ENCODE data around the gene NDUFC1.

NDUFC1 gene

DNA sequence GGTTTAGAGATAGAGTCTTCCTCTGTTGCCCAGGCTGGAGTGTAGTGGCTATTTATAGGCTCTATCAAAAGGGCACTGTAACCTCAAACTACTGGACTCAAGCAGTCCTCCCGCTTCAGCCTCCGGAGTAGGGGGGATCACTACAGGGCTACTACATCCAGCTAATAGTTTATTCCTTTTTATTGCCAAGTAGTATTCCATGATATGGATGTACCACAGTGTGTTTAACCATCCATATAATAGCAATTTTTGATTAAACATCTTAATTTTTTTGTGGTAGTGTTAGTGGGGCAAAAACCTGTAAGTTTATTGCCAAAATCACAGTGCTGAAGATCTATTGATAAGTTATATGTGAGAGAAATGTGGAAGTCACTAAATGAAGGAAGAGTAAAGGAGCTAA is 2.6 kb upstream of the NDUFC1 start:
- TF ChIP-seq POLR2AphosphoS5 (IDR thresholded peaks at IDR 0.05; ENCODE audit: low read depth, low read length) = no peak
- TF ChIP-seq, protein P1, sequence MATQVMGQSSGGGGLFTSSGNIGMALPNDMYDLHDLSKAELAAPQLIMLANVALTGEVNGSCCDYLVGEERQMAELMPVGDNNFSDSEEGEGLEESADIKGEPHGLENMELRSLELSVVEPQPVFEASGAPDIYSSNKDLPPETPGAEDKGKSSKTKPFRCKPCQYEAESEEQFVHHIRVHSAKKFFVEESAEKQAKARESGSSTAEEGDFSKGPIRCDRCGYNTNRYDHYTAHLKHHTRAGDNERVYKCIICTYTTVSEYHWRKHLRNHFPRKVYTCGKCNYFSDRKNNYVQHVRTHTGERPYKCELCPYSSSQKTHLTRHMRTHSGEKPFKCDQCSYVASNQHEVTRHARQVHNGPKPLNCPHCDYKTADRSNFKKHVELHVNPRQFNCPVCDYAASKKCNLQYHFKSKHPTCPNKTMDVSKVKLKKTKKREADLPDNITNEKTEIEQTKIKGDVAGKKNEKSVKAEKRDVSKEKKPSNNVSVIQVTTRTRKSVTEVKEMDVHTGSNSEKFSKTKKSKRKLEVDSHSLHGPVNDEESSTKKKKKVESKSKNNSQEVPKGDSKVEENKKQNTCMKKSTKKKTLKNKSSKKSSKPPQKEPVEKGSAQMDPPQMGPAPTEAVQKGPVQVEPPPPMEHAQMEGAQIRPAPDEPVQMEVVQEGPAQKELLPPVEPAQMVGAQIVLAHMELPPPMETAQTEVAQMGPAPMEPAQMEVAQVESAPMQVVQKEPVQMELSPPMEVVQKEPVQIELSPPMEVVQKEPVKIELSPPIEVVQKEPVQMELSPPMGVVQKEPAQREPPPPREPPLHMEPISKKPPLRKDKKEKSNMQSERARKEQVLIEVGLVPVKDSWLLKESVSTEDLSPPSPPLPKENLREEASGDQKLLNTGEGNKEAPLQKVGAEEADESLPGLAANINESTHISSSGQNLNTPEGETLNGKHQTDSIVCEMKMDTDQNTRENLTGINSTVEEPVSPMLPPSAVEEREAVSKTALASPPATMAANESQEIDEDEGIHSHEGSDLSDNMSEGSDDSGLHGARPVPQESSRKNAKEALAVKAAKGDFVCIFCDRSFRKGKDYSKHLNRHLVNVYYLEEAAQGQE (IDR thresholded peaks at IDR 0.05; ENCODE audit: insufficient read depth in 1 of 2, low read depth in 2 of 2, low read length in 2 of 2) = no peak
- TF ChIP-seq TAF1 (IDR thresholded peaks at IDR 0.05; ENCODE audit: borderline replicate concordance, insufficient read depth, low read length) = no peak
- TF ChIP-seq FOXP2 (optimal IDR thresholded peaks at IDR 0.05; ENCODE audit: borderline replicate concordance, extremely low read depth, extremely low read length, insufficient read depth) = no peak
- no peak for TF ChIP-seq SIN3A (IDR thresholded peaks at IDR 0.05; ENCODE audit: borderline replicate concordance, insufficient read depth, low read length)

DNA sequence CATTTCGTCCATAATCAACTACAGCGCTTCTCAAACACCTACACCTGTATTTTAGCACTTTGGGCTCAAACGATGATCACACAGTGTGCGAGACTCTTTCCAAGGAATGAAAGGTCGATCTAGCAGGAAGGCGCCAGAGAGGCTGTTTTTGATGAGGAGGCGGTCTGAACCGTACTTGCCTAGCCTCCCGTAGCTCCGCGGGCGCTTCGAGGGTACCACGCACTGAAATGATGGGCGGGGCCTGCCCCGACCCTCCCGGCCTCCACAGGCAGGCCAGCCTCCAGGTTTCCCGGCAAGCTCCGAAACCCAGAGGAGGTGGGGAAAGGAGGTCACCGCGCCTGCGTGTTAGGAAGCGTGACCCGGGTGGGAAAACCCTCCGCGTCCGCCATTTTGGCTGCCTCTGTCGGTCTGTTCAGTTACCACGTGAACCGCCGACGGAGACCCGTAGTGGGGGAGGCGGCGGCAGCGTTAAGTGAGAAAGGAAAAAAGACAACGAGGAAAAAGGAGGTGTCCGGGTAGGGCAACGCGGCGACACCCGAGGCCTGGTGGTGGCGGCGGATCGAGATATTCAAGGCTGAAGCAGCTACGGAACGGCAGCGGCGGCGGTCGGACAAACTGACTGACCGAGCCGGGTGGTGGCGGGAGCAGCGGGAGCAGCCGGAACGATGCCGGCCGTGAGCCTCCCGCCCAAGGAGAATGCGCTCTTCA is 1.0 kb downstream of the NDUFC1 start, which contains the start of gene NAA15:
Gene NAA15, plus strand, starts transcription at position 393 of the 708 bp plus-strand sequence. Its CDS starts 273 bp downstream, at position 666.
- TF ChIP-seq POLR2AphosphoS5 (IDR thresholded peaks at IDR 0.05; ENCODE audit: low read depth, low read length) = peak; percentile 97
- TF ChIP-seq, protein P1 (IDR thresholded peaks at IDR 0.05; ENCODE audit: insufficient read depth in 1 of 2, low read depth in 2 of 2, low read length in 2 of 2) = peak in 1 of 2 experiments; percentile 37; a peak in 1 of 4 replicates
- TF ChIP-seq FOXP2 (optimal IDR thresholded peaks at IDR 0.05; ENCODE audit: borderline replicate concordance, extremely low read depth, extremely low read length, insufficient read depth) = no peak
- TF ChIP-seq TAF1 (IDR thresholded peaks at IDR 0.05; ENCODE audit: borderline replicate concordance, insufficient read depth, low read length) = peak; percentile 92; the same call in 1 of the 2 replicates
- no peak; the same call in 1 of the 2 replicates for TF ChIP-seq SIN3A (IDR thresholded peaks at IDR 0.05; ENCODE audit: borderline replicate concordance, insufficient read depth, low read length)

DNA sequence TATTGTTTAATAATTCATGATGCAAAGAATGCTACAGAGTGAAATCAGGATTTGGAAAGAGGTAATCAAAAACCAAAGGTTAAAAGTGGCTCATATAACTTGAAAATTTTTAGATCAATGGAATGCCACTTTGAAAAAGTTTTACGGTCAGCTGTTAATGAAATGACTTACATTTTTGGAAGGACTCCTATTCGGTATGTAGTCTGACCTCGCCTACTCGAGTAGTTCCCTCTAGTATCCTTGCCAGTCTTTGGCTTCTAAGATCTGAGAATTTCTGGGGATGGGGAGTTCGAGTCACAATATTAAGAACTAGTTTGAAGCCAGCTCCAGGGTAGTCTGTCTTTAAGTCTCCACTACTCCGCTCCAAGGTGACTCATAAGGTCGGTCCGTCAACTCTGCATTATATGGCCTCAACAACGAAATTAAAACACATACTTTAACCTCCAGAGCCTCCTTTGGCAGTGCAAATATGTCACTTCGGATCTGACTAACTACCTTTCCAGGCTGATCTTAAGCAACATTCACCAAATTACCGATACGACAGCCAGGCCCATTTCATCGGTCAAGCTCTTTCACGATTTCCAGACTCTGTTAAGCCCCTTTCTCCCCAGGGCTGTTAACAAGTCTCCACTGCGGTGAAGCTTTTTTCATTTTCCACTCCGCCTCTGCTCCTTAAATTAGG is 1.7 kb downstream of the NDUFC1 start:
- TF ChIP-seq, protein P1 (IDR thresholded peaks at IDR 0.05; ENCODE audit: insufficient read depth in 1 of 2, low read depth in 2 of 2, low read length in 2 of 2) = no peak
- TF ChIP-seq SIN3A (IDR thresholded peaks at IDR 0.05; ENCODE audit: borderline replicate concordance, insufficient read depth, low read length) = 0 out of 2 replicates have a peak, but pooled peaks have one; percentile 34

DNA sequence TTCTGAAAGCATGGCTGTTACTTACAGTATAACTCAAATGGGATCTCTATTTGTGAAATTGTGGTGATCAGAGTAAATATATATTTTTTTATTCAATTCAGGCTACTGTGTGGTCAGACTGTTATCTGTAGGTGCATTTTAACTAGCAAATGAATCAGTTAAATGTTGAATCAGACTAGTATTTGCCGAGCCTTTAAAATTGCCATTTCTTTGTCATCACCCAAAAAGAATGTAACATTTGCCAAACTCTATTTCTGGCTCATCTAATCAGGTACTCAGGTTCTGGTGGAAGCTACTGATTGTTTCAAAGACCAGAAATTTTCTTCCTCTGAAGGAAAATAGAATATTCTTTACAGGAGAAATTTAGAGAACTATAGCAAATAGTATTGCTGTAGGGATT is 2.7 kb downstream of the NDUFC1 start:
- no peak for TF ChIP-seq POLR2AphosphoS5 (IDR thresholded peaks at IDR 0.05; ENCODE audit: low read depth, low read length)

DNA sequence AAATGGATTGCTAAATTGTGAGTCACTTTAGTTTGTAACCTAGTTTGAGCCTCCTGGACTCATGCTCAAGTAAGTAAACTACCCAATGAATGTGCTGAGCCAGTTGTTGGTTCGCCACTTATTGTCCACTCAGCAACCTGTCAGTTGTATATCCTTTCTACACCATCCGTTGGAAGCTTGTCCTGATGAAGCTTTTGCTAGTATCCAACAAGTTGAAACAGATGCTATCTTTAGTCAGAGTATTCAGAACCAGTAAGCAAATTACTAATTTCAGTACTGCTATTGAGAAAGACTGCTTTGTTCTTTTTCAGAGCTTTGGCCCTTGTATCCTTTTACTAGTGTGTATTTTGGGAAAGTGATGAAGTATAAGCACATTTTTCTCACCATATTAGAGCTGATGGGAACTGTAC is 5.3 kb downstream of the NDUFC1 start:
- no peak for TF ChIP-seq FOXP2 (optimal IDR thresholded peaks at IDR 0.05; ENCODE audit: borderline replicate concordance, extremely low read depth, extremely low read length, insufficient read depth)
- no peak for TF ChIP-seq TAF1 (IDR thresholded peaks at IDR 0.05; ENCODE audit: borderline replicate concordance, insufficient read depth, low read length)
- TF ChIP-seq, protein P1 (IDR thresholded peaks at IDR 0.05; ENCODE audit: insufficient read depth in 1 of 2, low read depth in 2 of 2, low read length in 2 of 2) = no peak
- no peak for TF ChIP-seq SIN3A (IDR thresholded peaks at IDR 0.05; ENCODE audit: borderline replicate concordance, insufficient read depth, low read length)
- no peak for TF ChIP-seq POLR2AphosphoS5 (IDR thresholded peaks at IDR 0.05; ENCODE audit: low read depth, low read length)

All from PFSK-1 (cell line).